Ramos (cell line): ENCODE data around the gene DDX17.

ENCODE experiments used
- in situ Hi-C: fragments of 300-500 bp; cut with MboI; formaldehyde crosslinking; loops from one replicate; pipeline ENCODE4 v1.14.3; 2022; ENCODE audit warnings: low sequenced_read_pairs; ENCODE audit not compliant: unreplicated experiment

The DDX17 gene

DNA sequence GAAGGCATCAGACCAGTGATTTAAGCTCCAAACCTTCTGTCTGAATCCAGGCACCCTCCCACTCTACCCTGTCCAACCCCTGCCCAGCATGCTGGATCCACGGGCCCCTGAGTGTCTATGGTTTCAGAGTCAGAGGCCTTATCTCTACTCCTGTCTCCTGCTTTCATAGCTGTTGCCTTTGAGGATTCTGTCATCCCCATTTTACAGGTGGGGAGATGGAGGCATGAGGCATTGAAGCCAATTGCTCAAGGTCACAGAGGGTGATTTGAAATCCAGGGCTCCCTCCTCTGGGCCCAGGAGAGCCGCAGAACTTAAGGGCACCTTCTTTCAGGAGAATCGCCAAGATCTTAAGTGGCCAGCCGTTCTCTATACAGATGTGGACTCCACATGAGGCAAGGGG is 54.2 kb downstream of the DDX17 start:
- in situ Hi-C loops, result no loop called here

DNA sequence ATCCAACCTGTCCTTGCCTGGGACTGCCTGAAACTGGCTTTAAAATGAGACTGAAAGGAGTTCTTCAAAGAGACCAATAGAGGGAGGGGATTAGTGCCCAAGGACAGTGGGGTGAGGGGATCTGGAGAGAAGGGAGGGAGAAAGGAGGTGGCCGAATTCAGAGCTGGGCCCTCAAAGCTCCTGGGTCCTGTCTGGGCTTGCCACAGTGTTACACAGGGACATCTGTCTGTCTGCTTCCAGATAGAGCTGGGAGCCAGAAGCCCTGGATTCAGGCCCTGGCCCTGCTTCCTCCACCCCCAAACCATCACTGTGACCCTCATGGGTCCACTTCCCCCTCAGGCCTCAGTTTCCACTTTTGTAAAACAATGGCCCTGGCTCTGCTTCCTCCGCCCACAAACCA is 54.7 kb downstream of the DDX17 start:
- in situ Hi-C loops, result no loop called here

GRCh38 chr22:38450234-38450797 is 55.8 kb downstream of the DDX17 start:
- in situ Hi-C loops, result no loop called here

DNA sequence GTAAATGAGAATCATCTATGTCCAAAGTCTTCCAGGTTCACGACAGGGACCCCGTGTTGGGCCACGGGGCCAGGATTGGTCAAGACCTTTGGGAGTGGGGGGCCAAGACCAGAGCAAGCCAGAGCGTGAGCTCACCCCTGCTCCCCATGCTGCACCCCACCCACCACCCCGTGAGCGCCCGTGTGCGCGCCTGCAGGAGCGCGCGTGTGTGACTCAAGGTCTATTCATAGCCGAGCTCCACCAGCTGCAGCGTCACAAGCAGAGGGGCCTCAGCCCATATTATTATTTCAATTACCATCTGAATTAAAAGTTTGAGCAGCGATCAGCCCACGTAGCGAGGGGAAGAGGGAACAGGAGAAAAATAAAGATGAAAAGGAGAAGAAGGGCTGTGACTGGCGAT is 56.3 kb downstream of the DDX17 start:
- in situ Hi-C loops, result no loop called here

DNA sequence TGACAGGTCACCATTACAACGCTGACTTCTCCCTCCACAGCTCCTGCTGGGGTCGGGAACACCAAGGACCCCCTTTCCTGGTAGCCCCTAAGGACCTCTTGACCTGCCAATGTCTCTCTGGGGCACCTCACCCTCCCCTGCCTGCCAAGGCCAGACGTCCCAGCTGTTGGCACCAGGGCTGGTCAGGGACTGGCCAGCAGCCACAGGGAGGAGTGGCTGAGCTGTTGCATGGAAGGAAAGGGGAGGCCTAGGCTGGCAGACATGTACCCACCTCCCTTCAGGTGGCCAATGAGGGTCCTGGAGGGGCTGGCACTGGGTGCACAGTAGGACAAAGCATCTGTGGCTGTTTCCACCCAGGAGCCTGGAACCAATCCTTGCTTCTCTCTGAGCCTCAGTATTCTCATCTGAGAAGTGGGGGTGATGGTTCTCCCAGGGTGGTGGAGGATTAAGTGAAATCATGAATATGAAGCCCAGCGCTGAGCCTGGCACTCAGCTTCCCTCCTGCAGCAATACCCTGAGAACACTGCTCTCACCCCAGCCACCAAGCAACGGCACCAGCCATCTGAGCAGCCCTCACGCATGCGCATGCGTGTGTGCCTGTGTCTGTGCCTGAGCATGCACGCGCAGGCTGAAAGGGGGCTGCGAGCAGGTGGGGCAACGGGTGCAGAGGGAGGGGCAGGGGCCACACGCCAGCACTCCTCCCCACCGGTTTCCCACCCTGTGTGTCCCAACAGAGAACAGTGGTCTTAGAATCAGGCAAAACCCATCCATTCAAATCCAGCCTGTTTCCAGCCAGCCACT is 57.0 kb downstream of the DDX17 start:
- in situ Hi-C loops, result no loop called here

DNA sequence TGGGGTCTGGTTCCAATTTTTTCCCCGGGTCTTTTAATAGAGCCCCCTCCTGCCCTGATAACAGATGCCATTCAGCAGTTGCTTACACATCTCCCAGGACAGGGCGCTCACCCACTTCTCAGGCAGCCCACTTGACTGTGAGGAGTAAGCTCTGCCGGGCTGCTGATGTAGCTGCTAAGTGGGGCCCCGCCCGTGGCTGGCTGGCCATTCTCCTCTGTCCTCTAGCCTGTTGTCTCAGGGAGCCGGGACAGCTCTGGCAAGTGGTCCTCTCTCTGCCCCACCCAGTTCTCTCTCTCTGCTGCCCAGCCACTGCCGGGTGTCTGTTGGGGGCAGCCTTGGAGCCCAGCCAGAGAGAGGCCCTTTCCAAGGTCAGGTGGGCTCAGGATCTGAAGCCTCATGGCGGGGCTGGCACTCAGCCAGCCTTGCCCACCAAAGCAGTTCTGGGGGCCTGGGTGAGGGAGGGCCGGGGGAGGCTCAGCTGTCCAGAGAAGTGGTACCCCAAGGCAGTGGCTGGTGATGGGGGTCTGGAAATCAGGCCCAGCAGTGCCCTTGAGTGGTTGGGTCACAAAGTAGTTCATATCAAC is 60.0 kb downstream of the DDX17 start:
- in situ Hi-C loops, result no loop called here

- in situ Hi-C loops, result no loop called here
These were observed 61.3 kb downstream of the DDX17 start for GRCh38 chr22:38444783-38445182.

DNA sequence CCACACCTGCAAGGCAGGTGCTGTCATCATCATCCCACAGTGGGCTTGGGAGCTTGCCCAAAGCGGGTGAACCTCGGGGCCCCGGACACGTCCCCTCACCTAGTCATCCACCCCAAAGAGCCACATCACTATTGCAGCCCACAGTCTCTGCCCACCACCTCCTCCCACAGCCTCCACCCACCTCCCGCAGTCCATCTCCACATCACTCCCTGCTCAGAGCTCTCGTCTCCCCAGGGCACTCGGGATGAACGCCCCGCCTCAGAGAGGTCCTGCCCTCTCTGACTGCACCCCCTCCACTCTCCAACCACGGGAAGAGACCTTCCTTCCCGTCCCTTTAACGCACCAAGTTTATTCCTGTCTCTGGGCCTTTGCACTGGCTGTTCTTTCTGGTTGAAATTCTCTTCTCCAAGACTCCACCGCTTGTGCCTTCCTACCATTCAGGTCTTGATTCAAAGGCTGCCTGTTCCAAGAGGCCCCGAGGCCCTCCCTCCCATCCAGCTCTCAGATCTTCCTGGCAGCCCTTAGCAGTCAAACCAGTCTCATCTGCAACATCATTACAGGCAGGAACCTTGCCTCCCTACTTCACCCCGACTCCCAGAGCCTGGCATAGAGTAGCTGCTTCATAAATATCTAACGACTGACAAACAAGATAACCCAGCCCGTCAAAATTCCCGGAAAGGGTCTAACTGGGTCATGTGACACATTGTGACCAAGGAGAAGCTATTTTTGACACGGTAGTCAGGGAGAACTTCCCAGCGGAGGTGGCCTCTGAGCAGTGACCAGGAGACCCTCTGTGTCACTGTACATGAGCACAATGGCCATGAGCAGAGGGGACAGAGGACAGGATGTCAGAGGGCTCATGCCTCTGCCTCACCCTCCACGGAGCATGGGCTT is 62.2 kb downstream of the DDX17 start:
- in situ Hi-C loops, result no loop called here

DNA sequence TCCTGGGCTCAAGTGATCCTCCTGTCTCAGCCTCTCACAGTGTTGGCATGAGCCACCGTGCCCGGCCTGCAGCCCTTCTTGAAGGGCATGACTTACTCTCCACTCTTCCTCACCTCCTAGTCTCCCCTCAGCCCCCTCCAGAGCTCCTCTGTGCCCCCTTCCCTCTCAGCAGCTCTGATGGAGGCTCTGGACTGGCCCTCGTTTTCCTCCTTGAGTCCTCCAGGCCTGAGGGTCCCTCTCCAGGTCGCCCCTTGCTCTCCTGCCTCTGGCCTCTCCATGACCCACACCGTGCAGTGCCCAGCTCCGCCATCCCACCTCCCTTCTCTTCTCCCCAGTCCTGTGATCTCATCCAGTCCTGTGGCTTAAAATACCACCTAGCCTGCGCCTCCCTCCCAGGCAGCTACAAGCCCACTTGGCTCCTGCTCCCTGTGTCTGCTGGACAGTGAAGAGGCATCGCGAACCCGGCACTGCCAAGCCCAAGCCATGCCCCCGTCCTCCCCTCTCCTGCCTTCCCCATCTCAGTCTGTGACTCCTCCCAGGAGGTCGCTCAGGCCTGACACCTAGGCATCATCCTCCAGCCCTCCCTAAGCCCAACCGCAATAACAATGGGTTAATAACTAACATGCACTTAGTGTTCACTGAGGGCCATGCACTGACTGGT is 63.0 kb downstream of the DDX17 start:
- in situ Hi-C loops, result no loop called here

DNA sequence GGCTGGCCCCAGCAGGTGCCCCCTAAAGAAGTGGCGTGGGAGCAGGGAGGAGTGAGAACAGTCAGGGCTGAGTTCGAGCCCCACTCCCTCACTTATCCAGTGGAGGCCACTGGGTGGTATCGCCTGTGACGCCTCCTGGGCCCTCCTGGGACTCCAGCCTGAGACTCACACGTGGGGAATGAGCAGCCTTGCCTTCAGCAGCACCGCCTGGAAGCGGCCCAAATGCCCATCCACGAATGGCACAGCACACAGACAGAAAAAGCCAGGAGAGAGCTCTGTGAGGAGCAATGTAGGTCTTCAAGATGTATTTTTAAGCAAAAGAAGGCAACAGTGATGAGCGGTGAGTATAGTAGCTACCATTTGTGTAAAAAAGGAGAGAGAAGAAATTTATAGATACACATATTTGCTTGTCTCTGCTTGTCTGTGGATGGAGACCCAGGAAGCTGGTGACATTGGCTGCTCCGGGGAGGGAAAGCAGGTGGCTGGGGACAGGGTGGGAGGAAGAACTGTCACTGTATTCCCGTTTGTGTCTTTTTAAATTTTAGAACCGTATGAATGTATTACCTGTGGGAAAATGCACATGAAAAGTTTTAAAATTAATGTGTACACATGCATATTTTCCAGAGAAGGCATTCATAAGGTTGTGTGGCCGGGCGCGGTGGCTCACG is 64.4 kb downstream of the DDX17 start:
- in situ Hi-C loops, result no loop called here

GRCh38 chr22:38440747-38441350 is 65.3 kb downstream of the DDX17 start:
- in situ Hi-C loops, result no loop called here

DNA sequence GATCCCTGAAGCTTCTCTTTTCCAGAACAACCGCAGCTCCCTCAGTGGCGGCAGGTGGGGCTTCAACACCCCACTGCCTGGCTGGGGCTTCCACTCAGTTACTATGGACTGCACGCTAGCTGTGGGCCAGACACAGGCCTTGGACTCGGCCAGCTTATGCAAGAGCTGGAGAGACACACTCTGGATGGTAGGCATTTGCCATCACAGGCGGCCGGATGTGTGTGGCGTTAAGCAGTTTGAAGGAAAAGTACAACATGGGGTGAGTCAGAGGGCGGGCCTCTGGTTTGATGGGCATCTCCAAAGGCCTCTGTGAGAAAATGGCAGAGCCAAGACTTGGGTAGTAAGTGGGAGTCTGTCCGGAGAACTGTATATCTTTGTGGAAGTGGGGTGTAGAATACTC is 68.7 kb downstream of the DDX17 start:
- in situ Hi-C loops, result no loop called here

GRCh38 chr22:38436629-38437395 is 69.3 kb downstream of the DDX17 start:
- in situ Hi-C loops, result no loop called here

DNA sequence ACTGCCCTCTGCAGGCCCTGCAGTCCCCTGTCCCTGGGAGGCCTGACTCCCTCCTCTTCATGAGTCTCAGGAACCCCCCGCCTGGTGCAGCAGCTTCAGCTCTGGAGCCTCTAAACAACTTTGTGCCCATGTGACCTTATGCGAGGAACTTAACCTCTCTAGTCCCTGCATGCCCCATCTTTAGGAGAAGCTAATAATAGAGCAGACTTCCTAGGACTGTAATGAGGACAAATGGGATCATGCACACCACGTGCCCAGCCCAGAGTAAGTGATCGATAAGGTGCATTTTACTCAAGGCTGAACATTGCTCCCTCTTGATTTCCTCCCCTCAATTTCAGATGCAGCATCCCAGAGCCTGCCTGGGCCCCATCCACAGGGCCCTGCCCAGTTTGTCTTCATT is 70.1 kb downstream of the DDX17 start:
- in situ Hi-C loops, result no loop called here

GRCh38 chr22:38435010-38435409 is 71.1 kb downstream of the DDX17 start:
- in situ Hi-C loops, result no loop called here

DNA sequence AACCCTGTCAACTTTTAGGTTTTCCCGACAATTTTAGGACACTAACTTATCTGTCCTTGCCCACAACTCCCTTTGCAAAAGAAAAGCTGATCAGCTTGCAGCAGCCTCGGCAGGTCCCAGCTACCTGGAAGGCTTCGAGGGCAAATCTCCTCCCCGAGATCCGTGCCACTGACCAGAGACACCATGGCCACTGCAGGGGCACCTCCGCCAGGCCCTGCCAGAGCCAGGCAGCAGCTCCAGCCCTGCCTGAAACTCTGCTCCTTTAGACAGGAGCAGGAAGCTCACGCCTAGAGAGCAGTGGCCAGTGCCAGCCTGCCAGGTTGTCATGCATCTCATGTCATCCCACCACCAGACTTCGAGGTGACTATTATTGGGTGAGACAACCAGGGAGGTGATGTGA is 72.2 kb downstream of the DDX17 start:
- in situ Hi-C loops, result no loop called here
